ENCODE data around the gene ERCC5. TPM values are rescaled to one million over a fixed set of nuclear protein-coding genes. Genes with fewer than 3 reads are reported as not detected.

Gene ERCC5
- total and polyA plus RNA-seq, 2 donors (not counting 1 experiment from before 2014, with no cell fraction given), result 36.6 to 78.9 TPM

- Histone ChIP-seq H3K4me2 (ENCODE audit: extremely low read depth, insufficient read depth, low read length) (no peak overlapping the region), H3K4me1 (ENCODE audit: control insufficient read depth, extremely low read depth, insufficient read depth, low read length) (peaks cover 2% of the 10 kb centered on the region), H3K79me2 (ENCODE audit: control insufficient read depth, insufficient read depth, low read length) (peaks cover 44% of the 10 kb centered on the region), H3K27ac (ENCODE audit: insufficient read depth, low read length) (no peak overlapping the region), H2AFZ (ENCODE audit: low read length) (no peak overlapping the region), H4K20me1 (ENCODE audit: control insufficient read depth, extremely low read depth, insufficient read depth, low read length) (no peaks in the 10 kb centered on the region), H3K27me3 (ENCODE audit: control insufficient read depth, insufficient read depth, low read length) (no peaks in the 10 kb centered on the region), H3K9ac (ENCODE audit: insufficient read depth, low read length) (no peak overlapping the region), H3K36me3 (ENCODE audit: control insufficient read depth, insufficient read depth, low read length) (no peaks in the 10 kb centered on the region), H3K9me3 (ENCODE audit: control insufficient read depth, insufficient read depth, low read depth, low read length) (no peaks in the 10 kb centered on the region), H3K4me3 (replicated peaks in 1 of 4; ENCODE audit: control extremely low read depth in 1 of 4, insufficient read depth in 1 of 4, low read depth in 3 of 4, low read length in 4 of 4) (no peak overlapping the region)
- DNase-seq (ENCODE audit: low read depth in 2 of 2), result no peak
- TF ChIP-seq EZH2 (IDR thresholded peaks at IDR 0.05; ENCODE audit: low read length, missing control alignments), result no peak
- TF ChIP-seq CTCF (conservative IDR thresholded peaks at IDR 0.05 in 1 of 2, IDR thresholded peaks at IDR 0.05 in 1 of 2; ENCODE audit: low read depth in 1 of 2, low read length in 2 of 2), result no peak
These were observed 38.1 kb upstream of the ERCC5 start for GRCh38 chr13:102807699-102808098.

- DNase-seq (ENCODE audit: low read depth in 2 of 2), result peak in 1 of 2 donors; percentile 55
- Histone ChIP-seq H3K27ac (ENCODE audit: insufficient read depth, low read length) (peak overlapping the region; percentile 23), H2AFZ (ENCODE audit: low read length) (peak overlapping the region; percentile 53), H3K4me1 (ENCODE audit: control insufficient read depth, extremely low read depth, insufficient read depth, low read length) (peaks cover 3% of the 10 kb centered on the region), H3K4me2 (ENCODE audit: extremely low read depth, insufficient read depth, low read length) (no peak overlapping the region), H3K9me3 (ENCODE audit: control insufficient read depth, insufficient read depth, low read depth, low read length) (no peaks in the 10 kb centered on the region), H3K27me3 (ENCODE audit: control insufficient read depth, insufficient read depth, low read length) (no peaks in the 10 kb centered on the region), H3K4me3 (replicated peaks in 1 of 4; ENCODE audit: control extremely low read depth in 1 of 4, insufficient read depth in 1 of 4, low read depth in 3 of 4, low read length in 4 of 4) (no peak overlapping the region), H3K79me2 (ENCODE audit: control insufficient read depth, insufficient read depth, low read length) (peaks cover 30% of the 10 kb centered on the region), H3K36me3 (ENCODE audit: control insufficient read depth, insufficient read depth, low read length) (no peaks in the 10 kb centered on the region), H3K9ac (ENCODE audit: insufficient read depth, low read length) (no peak overlapping the region), H4K20me1 (ENCODE audit: control insufficient read depth, extremely low read depth, insufficient read depth, low read length) (no peaks in the 10 kb centered on the region)
- TF ChIP-seq CTCF (conservative IDR thresholded peaks at IDR 0.05 in 1 of 2, IDR thresholded peaks at IDR 0.05 in 1 of 2; ENCODE audit: low read depth in 1 of 2, low read length in 2 of 2) (no peak), EZH2 (IDR thresholded peaks at IDR 0.05; ENCODE audit: low read length, missing control alignments) (no peak)
These were observed 33.1 kb upstream of the ERCC5 start for GRCh38 chr13:102812611-102813287.

GRCh38 chr13:102814025-102814607, 31.7 kb upstream of the ERCC5 start:
- H3K36me3 ChIP-seq (ENCODE audit: control insufficient read depth, insufficient read depth, low read length), result no peaks in the 10 kb centered on the region
- TF ChIP-seq CTCF (conservative IDR thresholded peaks at IDR 0.05 in 1 of 2, IDR thresholded peaks at IDR 0.05 in 1 of 2; ENCODE audit: low read depth in 1 of 2, low read length in 2 of 2) (no peak), EZH2 (IDR thresholded peaks at IDR 0.05; ENCODE audit: low read length, missing control alignments) (no peak)
- no peak for DNase-seq (ENCODE audit: low read depth in 2 of 2)
- H3K27ac ChIP-seq (ENCODE audit: insufficient read depth, low read length), result no peak overlapping the region
- peaks cover 26% of the 10 kb centered on the region for H3K79me2 ChIP-seq (ENCODE audit: control insufficient read depth, insufficient read depth, low read length)
- H2AFZ ChIP-seq (ENCODE audit: low read length), result no peak overlapping the region
- H3K4me3 ChIP-seq (replicated peaks in 1 of 4; ENCODE audit: control extremely low read depth in 1 of 4, insufficient read depth in 1 of 4, low read depth in 3 of 4, low read length in 4 of 4), result no peak overlapping the region
- no peaks in the 10 kb centered on the region for H3K27me3 ChIP-seq (ENCODE audit: control insufficient read depth, insufficient read depth, low read length)
- H3K4me2 ChIP-seq (ENCODE audit: extremely low read depth, insufficient read depth, low read length), result no peak overlapping the region
- H3K9ac ChIP-seq (ENCODE audit: insufficient read depth, low read length), result no peak overlapping the region
- H4K20me1 ChIP-seq (ENCODE audit: control insufficient read depth, extremely low read depth, insufficient read depth, low read length), result no peaks in the 10 kb centered on the region
- no peaks in the 10 kb centered on the region for H3K9me3 ChIP-seq (ENCODE audit: control insufficient read depth, insufficient read depth, low read depth, low read length)
- H3K4me1 ChIP-seq (ENCODE audit: control insufficient read depth, extremely low read depth, insufficient read depth, low read length), result peaks cover 3% of the 10 kb centered on the region

All from fibroblast of lung (primary cell).